Natural killer cell treated with Interleukin-12 subunit alpha and Interleukin-12 subunit beta and Interleukin-15 and Interleukin-18, amount 100 ng/mL, for 72 hours (primary cell): ENCODE results near the gene SP5. TPM values are rescaled to one million over a fixed set of nuclear protein-coding genes. Genes with fewer than 3 reads are reported as not detected.
A peak's percentile ranks its signal among the peaks of the same experiment; 100 is the strongest.
"Not testable (repeated sequence)": the region's sequence is repeated elsewhere in the genome, so short reads cannot be mapped to it uniquely, and the experiment has no call there.

Experiments
- ATAC-seq, 2 donors: fragments of 150-1000 bp; cut with Tn5 transposase in 1 of 2; sonication (Bioruptor Pico), chemical (Tn5 transposase) in 1 of 2; 2 replicates each; pipeline ENCODE4 v1.10.0; 2021
- DNase-seq: peaks from one replicate; pipeline ENCODE4 v3.0.0; 2022; ENCODE audit warnings: low spot score
- H3K27ac Mint-ChIP-seq, 2 donors: 1 replicate in 1 of 2; 2 replicates in 1 of 2; pipeline ENCODE4 v1.8.0; 2022; ENCODE audit warnings: mixed read lengths in 2 of 2, mild to moderate bottlenecking in 1 of 2, moderate library complexity in 1 of 2
- H3K27me3 Mint-ChIP-seq, 2 donors: 1 replicate in 1 of 2; 2 replicates in 1 of 2; pipeline ENCODE4 v1.8.0; 2022; ENCODE audit warnings: mixed read lengths in 2 of 2
- H3K36me3 Mint-ChIP-seq: one replicate; pipeline ENCODE4 v1.8.0; 2022; ENCODE audit warnings: mixed read lengths
- H3K4me1 Mint-ChIP-seq, 2 donors: 1 replicate in 1 of 2; 2 replicates in 1 of 2; pipeline ENCODE4 v1.8.0; 2022; ENCODE audit warnings: low read depth in 2 of 2, mixed read lengths in 2 of 2, mild to moderate bottlenecking in 1 of 2
- H3K4me3 Mint-ChIP-seq: one replicate; pipeline ENCODE4 v1.8.0; 2022; ENCODE audit warnings: mixed read lengths
- H3K9me3 Mint-ChIP-seq: 2 replicates; pipeline ENCODE4 v1.8.0; 2022; ENCODE audit warnings: mixed read lengths
- total RNA-seq, 2 donors: library from RNA; stranded (reverse); gene quantifications; one replicate each; pipeline ENCODE4 v1.2.3, GENCODE V29; 2022

The SP5 gene
- total RNA-seq, result not detected

- ATAC-seq, result peak; percentile 47 to 59
- DNase-seq, result no peak
- no peak within 1 kb of the TSS for H3K27ac Mint-ChIP-seq
These were observed at the start of gene SP5 for GRCh38 chr2:170715062-170715931. TSS of gene SP5 (plus strand) at chr2:170715337. CDS start at chr2:170715513, 176 bp downstream.

DNA sequence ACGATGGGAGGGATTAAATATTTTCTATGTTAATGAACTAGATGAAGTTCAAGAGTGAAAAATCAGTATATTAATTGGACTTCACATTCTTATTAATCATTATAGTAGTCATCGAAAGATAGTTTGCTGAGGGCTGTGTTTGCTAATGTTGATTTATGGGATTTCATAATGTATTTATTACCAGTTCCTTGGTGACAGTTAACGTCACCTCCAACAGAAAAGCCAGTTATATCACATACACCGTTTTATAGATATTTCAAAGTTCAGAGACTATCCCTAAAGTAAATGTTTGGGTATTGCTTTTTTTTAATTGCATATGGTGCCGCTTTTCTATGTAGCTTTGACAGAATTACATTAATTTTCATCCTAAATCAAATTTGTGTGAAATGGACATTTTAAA, 49.4 kb upstream of the SP5 start:
- Mint-ChIP-seq H3K27me3 (peaks cover 8 to 15% of the 10 kb centered on the region in 2 donors), H3K9me3 (no peaks in the 10 kb centered on the region), H3K27ac (no peak overlapping the region), H3K36me3 (no peaks in the 10 kb centered on the region), H3K4me3 (no peak overlapping the region), H3K4me1 (no peaks in the 10 kb centered on the region)
- ATAC-seq (no peak), DNase-seq (no peak)

More at GRCh38 chr2:170715062-170715931, at the start of gene SP5:
- H3K4me3 Mint-ChIP-seq, result peak within 1 kb of the TSS; percentile 87
- no peaks in the 10 kb centered on the region for H3K9me3 Mint-ChIP-seq
- H3K27me3 Mint-ChIP-seq, result peaks cover 39 to 61% of the 10 kb centered on the region in 2 donors
- H3K4me1 Mint-ChIP-seq, result peaks cover 6 to 15% of the 10 kb centered on the region in 2 donors
- peaks cover 6% of the 10 kb centered on the region for H3K36me3 Mint-ChIP-seq

DNA sequence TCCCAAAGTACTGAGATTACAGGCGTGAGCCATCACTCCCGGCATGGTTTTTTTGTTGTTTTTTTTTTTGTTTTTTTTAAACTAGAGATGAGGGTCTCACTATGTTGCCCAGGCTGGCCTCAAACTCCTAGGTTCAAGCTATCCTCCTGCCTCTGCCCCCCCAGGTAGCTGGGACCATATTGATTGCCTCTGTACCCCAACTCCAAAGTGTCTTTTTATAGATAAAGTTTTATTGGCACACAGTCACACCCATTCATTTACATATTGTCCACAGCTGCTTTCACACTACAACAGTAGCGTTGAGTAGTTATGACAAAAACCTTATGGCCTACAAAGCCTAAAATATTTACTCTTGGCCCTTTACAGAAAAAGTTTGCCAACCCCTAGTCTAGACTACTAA, 45.2 kb upstream of the SP5 start:
- Mint-ChIP-seq H3K27ac (no peak overlapping the region), H3K9me3 (no peaks in the 10 kb centered on the region), H3K36me3 (no peaks in the 10 kb centered on the region), H3K4me1 (no peaks in the 10 kb centered on the region), H3K4me3 (no peak overlapping the region), H3K27me3 (peaks cover 12 to 17% of the 10 kb centered on the region in 2 donors)
- ATAC-seq (no peak), DNase-seq (no peak)

DNA sequence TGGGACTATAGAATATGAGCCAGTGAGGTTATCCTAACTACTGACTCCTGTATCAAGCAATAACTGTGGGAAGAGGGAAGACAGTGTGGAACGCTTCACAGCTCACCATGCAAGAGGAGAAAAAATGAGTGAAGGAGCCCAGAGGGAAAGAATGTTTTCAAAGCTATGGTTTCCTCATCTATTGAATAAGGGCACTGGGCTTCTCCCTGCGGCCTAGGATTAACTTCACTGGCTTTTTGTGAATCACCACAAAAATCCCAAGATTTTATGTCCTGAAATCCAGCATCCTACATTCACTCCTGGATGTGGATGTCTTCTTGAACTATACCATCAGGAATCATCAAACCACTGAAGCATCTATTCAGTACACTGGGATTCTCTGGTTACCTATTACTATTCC, 44.5 kb upstream of the SP5 start:
- H3K4me3 Mint-ChIP-seq, result no peak overlapping the region
- no peaks in the 10 kb centered on the region for H3K4me1 Mint-ChIP-seq
- ATAC-seq, result no peak
- no peak for DNase-seq
- H3K9me3 Mint-ChIP-seq, result no peaks in the 10 kb centered on the region
- peaks cover 10 to 24% of the 10 kb centered on the region in 2 donors for H3K27me3 Mint-ChIP-seq
- no peak overlapping the region for H3K27ac Mint-ChIP-seq
- H3K36me3 Mint-ChIP-seq, result no peaks in the 10 kb centered on the region

GRCh38 chr2:170671079-170671478, 44.1 kb upstream of the SP5 start:
- Mint-ChIP-seq H3K9me3 (no peaks in the 10 kb centered on the region), H3K27ac (no peak overlapping the region), H3K4me1 (no peaks in the 10 kb centered on the region), H3K36me3 (no peaks in the 10 kb centered on the region), H3K27me3 (peaks cover 10 to 24% of the 10 kb centered on the region in 2 donors), H3K4me3 (no peak overlapping the region)
- no peak for DNase-seq
- no peak for ATAC-seq

GRCh38 chr2:170674282-170674681, 40.9 kb upstream of the SP5 start:
- not testable (repeated sequence) for H3K9me3 Mint-ChIP-seq, H3K36me3 Mint-ChIP-seq, H3K27ac Mint-ChIP-seq, H3K4me1 Mint-ChIP-seq, ATAC-seq, DNase-seq, H3K4me3 Mint-ChIP-seq
- H3K27me3 Mint-ChIP-seq, result peaks cover 8 to 24% of the 10 kb centered on the region in 2 donors

- no peaks in the 10 kb centered on the region for H3K4me1 Mint-ChIP-seq
- no peaks in the 10 kb centered on the region for H3K36me3 Mint-ChIP-seq
- no peak for DNase-seq
- no peak overlapping the region for H3K4me3 Mint-ChIP-seq
- ATAC-seq, result no peak
- H3K27ac Mint-ChIP-seq, result no peak overlapping the region
- H3K27me3 Mint-ChIP-seq, result peaks cover 8 to 30% of the 10 kb centered on the region in 2 donors
- H3K9me3 Mint-ChIP-seq, result no peaks in the 10 kb centered on the region
These were observed 39.4 kb upstream of the SP5 start for GRCh38 chr2:170675701-170676100.

- DNase-seq (no peak), ATAC-seq (no peak)
- Mint-ChIP-seq H3K27ac (no peak overlapping the region), H3K4me1 (no peaks in the 10 kb centered on the region), H3K27me3 (peaks cover 7 to 15% of the 10 kb centered on the region in 2 donors), H3K4me3 (no peak overlapping the region), H3K36me3 (no peaks in the 10 kb centered on the region), H3K9me3 (no peaks in the 10 kb centered on the region)
These were observed 35.5 kb upstream of the SP5 start for GRCh38 chr2:170679607-170680079.

- H3K4me1 Mint-ChIP-seq, result no peaks in the 10 kb centered on the region
- H3K27ac Mint-ChIP-seq, result no peak overlapping the region
- DNase-seq, result no peak
- H3K9me3 Mint-ChIP-seq, result no peaks in the 10 kb centered on the region
- no peak for ATAC-seq
- H3K36me3 Mint-ChIP-seq, result no peaks in the 10 kb centered on the region
- peaks cover 3 to 14% of the 10 kb centered on the region in 2 donors for H3K27me3 Mint-ChIP-seq
- no peak overlapping the region for H3K4me3 Mint-ChIP-seq
These were observed 34.8 kb upstream of the SP5 start for GRCh38 chr2:170680172-170680941.

DNA sequence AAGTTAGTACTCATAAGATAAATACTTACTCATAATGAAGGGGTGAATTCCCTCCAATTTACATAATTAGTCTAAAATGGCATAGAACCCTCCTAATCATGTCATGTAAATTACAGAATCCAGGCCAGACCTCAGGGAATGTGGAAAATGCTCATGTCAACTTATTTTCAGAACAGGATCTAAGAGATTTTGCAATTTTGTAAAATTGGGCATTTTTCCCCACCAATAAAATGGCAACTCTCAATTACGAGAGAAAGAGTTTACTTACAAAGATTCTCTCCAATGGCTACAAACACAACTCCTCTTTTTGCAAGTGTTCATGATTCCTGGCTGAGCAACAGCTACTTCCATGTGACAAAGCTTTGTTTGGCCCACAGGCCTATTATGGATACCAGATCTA, 33.8 kb upstream of the SP5 start:
- Mint-ChIP-seq H3K36me3 (no peaks in the 10 kb centered on the region), H3K4me1 (no peaks in the 10 kb centered on the region), H3K9me3 (no peaks in the 10 kb centered on the region), H3K4me3 (no peak overlapping the region), H3K27me3 (peaks cover 8 to 17% of the 10 kb centered on the region in 2 donors), H3K27ac (no peak overlapping the region)
- ATAC-seq (no peak), DNase-seq (no peak)

DNA sequence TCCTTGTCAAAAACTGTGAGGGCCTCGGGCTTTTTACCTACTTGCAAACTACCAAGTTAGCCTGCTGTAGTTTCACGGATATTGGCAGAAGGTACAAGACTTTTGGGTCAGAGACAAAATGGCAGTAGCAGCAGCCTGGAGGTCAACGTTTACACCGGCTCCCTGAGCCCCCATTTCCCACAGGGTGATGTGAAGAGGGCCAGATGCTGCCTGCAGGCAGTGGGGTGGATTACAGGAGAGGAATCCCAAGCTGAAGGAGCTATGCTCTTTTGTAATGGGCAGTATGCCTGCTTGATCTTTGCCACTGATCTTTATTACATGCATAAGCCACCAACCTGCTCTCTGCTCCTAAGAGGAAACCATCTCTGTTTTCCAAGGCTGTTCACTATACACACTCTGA, 29.5 kb upstream of the SP5 start:
- Mint-ChIP-seq H3K4me1 (no peaks in the 10 kb centered on the region), H3K9me3 (no peaks in the 10 kb centered on the region)
- ATAC-seq, result peak in 1 of 2 donors; percentile 28

DNA sequence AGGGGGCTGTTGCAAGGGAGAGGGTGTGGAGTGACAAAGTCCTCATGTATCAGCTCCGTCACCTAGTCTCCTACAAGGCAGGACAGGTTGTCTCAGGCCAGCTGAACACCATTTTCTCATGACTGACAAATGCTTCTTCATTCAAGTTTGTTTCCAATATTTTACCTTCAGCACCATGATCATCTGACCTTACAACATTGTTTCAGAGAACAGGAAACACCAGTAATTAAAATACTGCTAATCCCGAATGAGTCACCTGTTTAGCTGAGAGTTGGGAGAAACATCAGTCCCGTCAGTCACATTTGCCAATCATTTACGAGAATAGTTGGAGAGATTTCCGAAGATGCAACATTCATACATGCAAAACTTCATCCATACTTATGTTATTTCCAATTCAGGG, 25.7 kb upstream of the SP5 start:
- DNase-seq (no peak), ATAC-seq (no peak)
- H3K27ac Mint-ChIP-seq, result no peak overlapping the region
- no peaks in the 10 kb centered on the region for H3K4me1 Mint-ChIP-seq
- no peaks in the 10 kb centered on the region for H3K9me3 Mint-ChIP-seq
- no peak overlapping the region for H3K4me3 Mint-ChIP-seq
- no peaks in the 10 kb centered on the region for H3K36me3 Mint-ChIP-seq
- H3K27me3 Mint-ChIP-seq, result peaks cover 11 to 30% of the 10 kb centered on the region in 2 donors

More for the DNA sequence above, 29.5 kb upstream of the SP5 start:
- Mint-ChIP-seq H3K36me3 (no peaks in the 10 kb centered on the region), H3K4me3 (no peak overlapping the region), H3K27ac (no peak overlapping the region), H3K27me3 (peaks cover 11 to 18% of the 10 kb centered on the region in 2 donors)
- DNase-seq, result no peak

DNA sequence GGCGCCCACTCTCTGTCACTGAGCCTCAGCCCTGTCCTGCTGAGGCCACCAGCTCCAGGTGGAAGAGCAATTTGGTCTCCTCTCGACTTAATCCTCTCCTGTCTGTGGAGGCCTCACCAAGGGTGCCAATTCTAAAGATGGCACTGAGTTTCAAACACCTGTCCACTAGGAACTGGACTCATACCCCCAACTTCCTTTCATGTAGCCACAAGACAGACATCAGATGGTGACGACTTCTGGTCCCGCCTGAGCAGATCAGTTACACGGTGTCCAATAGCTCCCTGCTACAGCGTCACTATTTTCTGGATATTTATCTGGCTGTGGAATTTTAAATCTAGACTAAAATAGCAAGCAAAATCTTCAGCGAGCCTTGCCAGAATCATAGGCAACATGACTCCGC, 24.5 kb upstream of the SP5 start:
- no peaks in the 10 kb centered on the region for H3K9me3 Mint-ChIP-seq
- H3K4me3 Mint-ChIP-seq, result no peak overlapping the region
- H3K36me3 Mint-ChIP-seq, result no peaks in the 10 kb centered on the region
- no peak overlapping the region for H3K27ac Mint-ChIP-seq
- DNase-seq (no peak), ATAC-seq (no peak)
- peaks cover 11 to 21% of the 10 kb centered on the region in 2 donors for H3K27me3 Mint-ChIP-seq
- H3K4me1 Mint-ChIP-seq, result no peaks in the 10 kb centered on the region

DNA sequence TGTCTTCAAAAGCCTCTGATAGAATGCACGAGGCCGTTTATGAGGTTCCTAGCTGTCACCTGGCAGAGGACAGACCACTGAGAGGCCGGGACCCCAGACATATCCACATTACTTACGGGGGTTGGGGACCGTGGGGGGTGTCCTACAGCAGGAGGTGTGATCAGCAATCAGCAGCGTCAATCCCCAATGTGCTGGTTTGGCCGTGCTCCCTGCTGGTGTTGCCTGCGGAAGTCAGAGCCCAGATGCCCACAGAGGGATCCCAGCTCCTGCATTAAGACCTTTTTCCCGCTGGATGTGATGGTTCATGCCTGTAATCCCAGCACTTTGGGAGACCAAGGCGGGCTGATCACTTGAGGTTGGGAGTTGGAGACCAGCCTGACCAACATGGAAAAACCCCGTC, 20.8 kb upstream of the SP5 start:
- H3K9me3 Mint-ChIP-seq, result no peaks in the 10 kb centered on the region
- H3K4me3 Mint-ChIP-seq, result no peak overlapping the region
- H3K27me3 Mint-ChIP-seq, result peaks cover 10 to 33% of the 10 kb centered on the region in 2 donors
- no peaks in the 10 kb centered on the region for H3K36me3 Mint-ChIP-seq
- DNase-seq (no peak), ATAC-seq (no peak)
- H3K27ac Mint-ChIP-seq, result no peak overlapping the region
- no peaks in the 10 kb centered on the region for H3K4me1 Mint-ChIP-seq
